Measurements from ENCODE around the gene SLC6A6.

SLC6A6 gene

GRCh38 chr3:14448063-14448462, 45.7 kb downstream of the SLC6A6 start:
- Histone ChIP-seq H3K4me3 (ENCODE audit: low read depth in 1 of 2, low read length in 2 of 2) (no peak overlapping the region), H3K27ac (ENCODE audit: low read length) (no peak overlapping the region), H2AFZ (ENCODE audit: low read depth, low read length) (no peak overlapping the region), H3K79me2 (ENCODE audit: insufficient read depth, low read length) (no peaks in the 10 kb centered on the region; the same call in 1 of the 2 replicates), H3K9me3 (ENCODE audit: insufficient read depth, low read length, severe bottlenecking) (no peaks in the 10 kb centered on the region), H3K36me3 (ENCODE audit: insufficient read depth, low read length) (peaks cover 82% of the 10 kb centered on the region), H3K4me2 (ENCODE audit: insufficient read depth, low read length) (no peak overlapping the region), H4K20me1 (ENCODE audit: insufficient read depth, low read length) (no peaks in the 10 kb centered on the region), H3K9ac (ENCODE audit: low read depth, low read length) (no peak overlapping the region), H3K27me3 (ENCODE audit: insufficient read depth, low read length, poor library complexity) (no peaks in the 10 kb centered on the region), H3K4me1 (ENCODE audit: insufficient read depth, low read length) (no peaks in the 10 kb centered on the region)
- DNase-seq (no peak), ATAC-seq (ENCODE audit: insufficient read depth, low read depth) (no peak)
- TF ChIP-seq CTCF (IDR thresholded peaks at IDR 0.05; ENCODE audit: borderline replicate concordance, extremely low read depth, low read length, poor library complexity, severe bottlenecking) (no peak), EZH2 (IDR thresholded peaks at IDR 0.05; ENCODE audit: borderline replicate concordance, low read depth, low read length, severe bottlenecking) (no peak)

GRCh38 chr3:14448756-14449727, 46.6 kb downstream of the SLC6A6 start:
- no peaks in the 10 kb centered on the region for H3K9me3 ChIP-seq (ENCODE audit: insufficient read depth, low read length, severe bottlenecking)
- no peak overlapping the region for H2AFZ ChIP-seq (ENCODE audit: low read depth, low read length)
- peaks cover 75% of the 10 kb centered on the region for H3K36me3 ChIP-seq (ENCODE audit: insufficient read depth, low read length)
- no peak for DNase-seq
- no peaks in the 10 kb centered on the region for H3K27me3 ChIP-seq (ENCODE audit: insufficient read depth, low read length, poor library complexity)
- no peaks in the 10 kb centered on the region for H4K20me1 ChIP-seq (ENCODE audit: insufficient read depth, low read length)
- no peak for ATAC-seq (ENCODE audit: insufficient read depth, low read depth)
- no peak overlapping the region for H3K4me2 ChIP-seq (ENCODE audit: insufficient read depth, low read length)
- TF ChIP-seq CTCF (IDR thresholded peaks at IDR 0.05; ENCODE audit: borderline replicate concordance, extremely low read depth, low read length, poor library complexity, severe bottlenecking) (no peak), EZH2 (IDR thresholded peaks at IDR 0.05; ENCODE audit: borderline replicate concordance, low read depth, low read length, severe bottlenecking) (no peak)
- no peak overlapping the region for H3K4me3 ChIP-seq (ENCODE audit: low read depth in 1 of 2, low read length in 2 of 2)
- no peak overlapping the region for H3K9ac ChIP-seq (ENCODE audit: low read depth, low read length)
- no peak overlapping the region for H3K27ac ChIP-seq (ENCODE audit: low read length)
- no peaks in the 10 kb centered on the region for H3K4me1 ChIP-seq (ENCODE audit: insufficient read depth, low read length)
- no peaks in the 10 kb centered on the region for H3K79me2 ChIP-seq (ENCODE audit: insufficient read depth, low read length)

GRCh38 chr3:14450506-14450905, 48.1 kb downstream of the SLC6A6 start:
- DNase-seq, result no peak
- H2AFZ ChIP-seq (ENCODE audit: low read depth, low read length), result no peak overlapping the region
- H3K4me3 ChIP-seq (ENCODE audit: low read depth in 1 of 2, low read length in 2 of 2), result no peak overlapping the region
- H3K4me2 ChIP-seq (ENCODE audit: insufficient read depth, low read length), result no peak overlapping the region
- H3K79me2 ChIP-seq (ENCODE audit: insufficient read depth, low read length), result no peaks in the 10 kb centered on the region
- peaks cover 80% of the 10 kb centered on the region for H3K36me3 ChIP-seq (ENCODE audit: insufficient read depth, low read length)
- no peak overlapping the region for H3K9ac ChIP-seq (ENCODE audit: low read depth, low read length)
- no peak overlapping the region for H3K27ac ChIP-seq (ENCODE audit: low read length)
- H3K4me1 ChIP-seq (ENCODE audit: insufficient read depth, low read length), result no peaks in the 10 kb centered on the region
- H3K9me3 ChIP-seq (ENCODE audit: insufficient read depth, low read length, severe bottlenecking), result no peaks in the 10 kb centered on the region
- ATAC-seq (ENCODE audit: insufficient read depth, low read depth), result no peak
- H3K27me3 ChIP-seq (ENCODE audit: insufficient read depth, low read length, poor library complexity), result no peaks in the 10 kb centered on the region
- H4K20me1 ChIP-seq (ENCODE audit: insufficient read depth, low read length), result no peaks in the 10 kb centered on the region
- no peak for TF ChIP-seq CTCF (IDR thresholded peaks at IDR 0.05; ENCODE audit: borderline replicate concordance, extremely low read depth, low read length, poor library complexity, severe bottlenecking)
- no peak for TF ChIP-seq EZH2 (IDR thresholded peaks at IDR 0.05; ENCODE audit: borderline replicate concordance, low read depth, low read length, severe bottlenecking)
